ENCODE data around the gene ADPRHL1.

ADPRHL1 gene

DNA sequence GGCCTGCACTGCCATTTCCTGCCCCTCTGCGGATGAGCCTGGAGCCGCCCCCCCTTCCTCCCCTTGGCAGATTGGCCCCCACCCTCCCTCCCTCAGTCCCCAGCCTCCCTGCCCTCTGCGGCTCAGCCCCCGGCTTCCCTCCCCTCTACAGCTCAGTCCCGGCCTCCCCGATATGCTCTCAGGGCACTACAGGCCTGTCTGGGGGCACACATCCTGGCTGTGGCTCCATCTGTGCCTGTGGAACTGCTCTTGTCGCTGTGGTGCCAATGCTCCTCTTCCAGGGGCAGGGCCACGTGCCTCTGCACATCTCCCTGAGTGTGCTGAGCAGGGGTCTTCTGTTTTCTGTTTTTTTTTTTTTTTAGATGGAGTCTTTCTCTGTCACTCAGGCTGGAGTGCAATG is 39.0 kb downstream of the ADPRHL1 start:
- TF ChIP-seq CTCF (IDR thresholded peaks at IDR 0.05; ENCODE audit: low read depth, low read length, missing control alignments): no peak
- H3K4me3 ChIP-seq (ENCODE audit: low read depth, low read length): no peak overlapping the region
- in situ Hi-C loops (cut with HindIII; ENCODE audit: low sequenced_read_pairs): no loop called here
- DNase-seq (ENCODE audit: low read depth): no peak

- in situ Hi-C loops (cut with HindIII; ENCODE audit: low sequenced_read_pairs): no loop called here
- no peak for DNase-seq (ENCODE audit: low read depth)
- no peak overlapping the region for H3K4me3 ChIP-seq (ENCODE audit: low read depth, low read length)
- TF ChIP-seq CTCF (IDR thresholded peaks at IDR 0.05; ENCODE audit: low read depth, low read length, missing control alignments): no peak
Observed at GRCh38 chr13:113413898-113414282, 39.4 kb downstream of the ADPRHL1 start.

DNA sequence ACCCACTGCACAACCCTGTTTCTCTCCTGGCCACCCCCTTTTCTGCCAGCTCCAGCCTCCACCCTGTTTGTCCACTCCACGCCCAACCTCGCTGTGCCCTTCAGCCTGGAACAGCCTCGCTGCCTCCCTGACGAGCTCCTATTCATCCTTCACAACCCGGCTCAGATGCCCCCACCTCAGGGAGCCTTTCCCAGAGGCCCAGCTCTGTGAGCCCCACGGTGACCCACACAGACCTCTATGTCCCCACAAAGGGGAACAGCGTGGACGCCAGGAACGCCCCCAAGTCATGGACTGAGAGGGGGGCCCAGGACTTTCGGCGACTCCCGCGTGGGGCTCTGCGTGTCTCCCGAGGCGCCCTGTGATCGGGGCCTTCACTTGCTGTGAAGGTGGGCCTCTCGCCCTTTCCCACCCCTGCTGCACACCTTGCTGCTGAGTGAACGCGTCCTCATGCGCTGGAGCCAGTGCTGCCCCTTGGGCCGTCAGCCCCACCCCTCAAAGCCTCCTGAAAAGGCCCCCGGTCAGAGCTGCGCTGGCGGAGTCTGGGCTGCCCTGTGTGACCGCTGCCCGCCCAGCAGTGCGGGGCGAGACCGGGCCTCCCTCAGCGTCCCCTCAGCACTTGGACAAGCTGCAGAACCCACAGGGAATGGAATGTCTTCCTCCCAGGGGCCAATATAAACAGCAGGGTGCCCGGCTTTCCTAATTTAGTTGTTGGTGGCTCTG is 40.0 kb downstream of the ADPRHL1 start:
- in situ Hi-C loops (cut with HindIII; ENCODE audit: low sequenced_read_pairs): no loop called here
- no peak overlapping the region for H3K4me3 ChIP-seq (ENCODE audit: low read depth, low read length)
- no peak for TF ChIP-seq CTCF (IDR thresholded peaks at IDR 0.05; ENCODE audit: low read depth, low read length, missing control alignments)
- DNase-seq (ENCODE audit: low read depth): no peak

- no peak for DNase-seq (ENCODE audit: low read depth)
- H3K4me3 ChIP-seq (ENCODE audit: low read depth, low read length): no peak overlapping the region
- no peak for TF ChIP-seq CTCF (IDR thresholded peaks at IDR 0.05; ENCODE audit: low read depth, low read length, missing control alignments)
- in situ Hi-C loops (cut with HindIII; ENCODE audit: low sequenced_read_pairs): no loop called here
Observed at GRCh38 chr13:113412440-113412839, 40.8 kb downstream of the ADPRHL1 start.

DNA sequence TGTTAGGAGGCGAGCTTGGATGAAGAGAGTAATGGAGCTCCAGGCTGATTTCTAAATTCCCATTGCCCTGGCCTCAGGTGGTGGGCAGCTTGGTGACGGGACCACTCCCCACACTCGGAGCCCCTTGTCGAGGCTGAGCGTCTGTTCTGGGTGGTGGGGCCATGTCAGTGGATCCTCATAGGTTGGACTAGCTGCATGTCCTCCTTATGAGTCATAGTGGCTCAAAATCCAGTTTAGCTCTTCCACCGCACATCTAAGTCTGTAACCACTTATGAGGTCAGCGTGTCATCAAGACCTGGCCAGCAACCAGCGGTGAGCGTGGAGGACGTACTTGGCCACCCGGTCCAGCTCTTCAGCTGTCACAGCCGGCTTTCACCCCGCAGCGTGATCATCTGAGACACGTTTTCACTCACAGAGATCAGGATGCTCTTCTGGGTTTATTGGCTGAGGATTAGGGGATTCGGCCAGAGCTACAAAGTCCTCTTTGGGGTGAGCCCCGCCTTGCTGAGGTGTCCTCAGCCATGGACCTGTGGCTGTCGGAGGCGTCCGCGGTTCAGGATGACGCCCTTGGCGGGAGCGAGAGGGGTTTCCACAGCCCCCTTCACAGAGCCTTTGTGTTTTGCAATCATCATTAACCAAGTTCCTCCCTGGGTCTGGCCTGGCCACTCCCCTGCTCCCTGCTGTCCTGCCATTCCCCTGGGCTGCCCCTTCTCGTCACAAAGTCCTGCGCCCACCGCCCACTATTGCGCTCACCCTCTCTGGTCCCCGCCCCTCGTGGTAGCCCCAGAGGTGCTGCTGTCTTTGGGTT is 41.9 kb downstream of the ADPRHL1 start:
- in situ Hi-C loops (cut with HindIII; ENCODE audit: low sequenced_read_pairs): no loop called here
- DNase-seq (ENCODE audit: low read depth): peak; percentile 94
- no peak for TF ChIP-seq CTCF (IDR thresholded peaks at IDR 0.05; ENCODE audit: low read depth, low read length, missing control alignments)
- no peak overlapping the region for H3K4me3 ChIP-seq (ENCODE audit: low read depth, low read length)

DNA sequence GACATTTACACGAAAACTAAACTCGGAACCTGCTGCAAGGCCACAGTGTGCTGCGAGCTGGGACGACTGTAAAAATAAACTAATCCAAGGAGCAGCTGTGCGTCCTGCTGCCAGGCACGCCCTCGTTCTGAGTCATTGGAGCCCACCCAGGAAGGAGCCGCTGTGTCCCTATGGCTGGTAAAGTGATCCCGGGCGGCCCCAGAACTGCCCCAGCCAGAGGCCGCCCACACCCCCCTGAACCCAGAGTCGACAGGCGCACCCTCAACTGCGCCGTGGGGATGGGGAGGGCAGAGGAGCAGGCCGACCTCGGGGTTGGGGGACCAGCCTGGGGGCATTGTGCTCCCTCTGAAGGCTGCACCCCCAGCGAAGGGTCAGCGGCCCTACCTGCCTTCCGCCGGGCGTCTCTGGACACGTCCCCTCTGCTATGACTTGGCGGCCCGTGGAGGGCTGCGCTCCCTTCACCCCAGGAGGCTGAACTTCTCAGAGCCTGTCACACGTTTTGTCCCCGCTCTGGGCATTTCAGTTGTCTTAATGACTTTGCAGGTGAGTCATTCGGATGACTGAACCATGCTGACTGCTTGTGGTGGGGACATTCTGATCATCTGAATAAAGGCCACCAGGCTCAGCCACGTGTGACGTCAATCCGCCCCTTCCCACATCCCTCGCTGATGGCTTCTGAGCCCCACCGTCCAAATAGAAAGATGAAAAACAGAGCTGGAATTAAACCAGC is 42.7 kb downstream of the ADPRHL1 start:
- no peak for TF ChIP-seq CTCF (IDR thresholded peaks at IDR 0.05; ENCODE audit: low read depth, low read length, missing control alignments)

More for the DNA sequence above, 42.7 kb downstream of the ADPRHL1 start:
- in situ Hi-C loops (cut with HindIII; ENCODE audit: low sequenced_read_pairs): no loop called here
- no peak overlapping the region for H3K4me3 ChIP-seq (ENCODE audit: low read depth, low read length)
- peak; percentile 37 for DNase-seq (ENCODE audit: low read depth)

Measured in astrocyte of the cerebellum (primary cell).